Astrocyte (in vitro differentiated cells and primary cell): ENCODE data around the gene CALHM1. TPM values are rescaled to one million over a fixed set of nuclear protein-coding genes. Genes with fewer than 3 reads are reported as not detected.

Experiments
- DNase-seq: peaks from one replicate; pipeline ENCODE4 v3.0.0-alpha.2; 2010; ENCODE audit warnings: low read depth
- FAIRE-seq: peaks from 2 replicates; lab custom pipeline; 2011; peaks lifted over from hg19 to GRCh38; lab: Jason Lieb, UNC
- H2AFZ ChIP-seq: 2 replicates; pipeline ENCODE4 v1.6.0; 2012; ENCODE audit warnings: low read depth, low read length, inconsistent platforms
- H3K27ac ChIP-seq: 2 replicates; pipeline ENCODE4 v1.5.1; 2011; ENCODE audit warnings: low read depth, low read length, inconsistent platforms
- H3K27me3 ChIP-seq: 2 replicates; pipeline ENCODE4 v1.6.0; 2011; ENCODE audit warnings: low read length, inconsistent platforms; ENCODE audit not compliant: insufficient read depth
- H3K36me3 ChIP-seq: 2 replicates; pipeline ENCODE4 v1.5.1; 2011; ENCODE audit warnings: low read length, inconsistent platforms; ENCODE audit not compliant: insufficient read depth
- H3K4me1 ChIP-seq: 2 replicates; pipeline ENCODE4 v1.5.1; 2011; ENCODE audit warnings: low read length, inconsistent platforms; ENCODE audit not compliant: insufficient read depth
- H3K4me2 ChIP-seq: 2 replicates; pipeline ENCODE4 v1.6.0; 2012; ENCODE audit warnings: low read length, inconsistent platforms
- H3K4me3 ChIP-seq: 2 replicates; pipeline ENCODE4 v1.5.1; 2011; ENCODE audit warnings: low read depth, mild to moderate bottlenecking, low read length, inconsistent platforms; ENCODE audit not compliant: insufficient read depth
- H3K79me2 ChIP-seq: 2 replicates; pipeline ENCODE4 v1.6.0; 2012; ENCODE audit warnings: mild to moderate bottlenecking, low read length, inconsistent platforms; ENCODE audit not compliant: insufficient read depth
- H3K9ac ChIP-seq: 2 replicates; pipeline ENCODE4 v1.6.0; 2012; ENCODE audit warnings: mild to moderate bottlenecking, low read length, inconsistent platforms
- H3K9me3 ChIP-seq: 2 replicates; pipeline ENCODE4 v1.5.1; 2012; ENCODE audit warnings: low read depth, mild to moderate bottlenecking, low read length, inconsistent platforms; ENCODE audit not compliant: insufficient read depth
- H4K20me1 ChIP-seq: 2 replicates; pipeline ENCODE4 v1.6.0; 2012; ENCODE audit warnings: low read length, inconsistent platforms; ENCODE audit not compliant: insufficient read depth
- H3K27ac Mint-ChIP-seq: one replicate; pipeline ENCODE4 v1.8.0; 2021; ENCODE audit warnings: mild to moderate bottlenecking, mixed read lengths; ENCODE audit not compliant: unreplicated experiment
- H3K27me3 Mint-ChIP-seq: one replicate; pipeline ENCODE4 v1.8.0; 2021; ENCODE audit warnings: low read depth, mixed read lengths; ENCODE audit not compliant: unreplicated experiment
- H3K36me3 Mint-ChIP-seq: one replicate; pipeline ENCODE4 v1.8.0; 2021; ENCODE audit warnings: low read depth, mixed read lengths; ENCODE audit not compliant: unreplicated experiment
- H3K4me1 Mint-ChIP-seq: one replicate; pipeline ENCODE4 v1.8.0; 2021; ENCODE audit warnings: low read depth, mixed read lengths; ENCODE audit not compliant: unreplicated experiment
- H3K4me3 Mint-ChIP-seq: one replicate; pipeline ENCODE4 v1.8.0; 2021; ENCODE audit warnings: mild to moderate bottlenecking, moderate library complexity, mixed read lengths; ENCODE audit not compliant: unreplicated experiment
- H3K9me3 Mint-ChIP-seq: one replicate; pipeline ENCODE4 v1.8.0; 2021; ENCODE audit warnings: mild to moderate bottlenecking, mixed read lengths; ENCODE audit not compliant: unreplicated experiment
- EZH2 ChIP-seq: IDR thresholded peaks from 2 replicates; pipeline ENCODE4 v1.6.1; 2012; ENCODE audit warnings: mild to moderate bottlenecking, low read length, inconsistent platforms; ENCODE audit not compliant: insufficient read depth
- total RNA-seq: library from RNA; stranded (reverse); gene quantifications from 2 replicates; pipeline ENCODE4 v1.2.1, GENCODE V29; 2021
- TF ChIP-seq, protein P1 (sequence below): IDR thresholded peaks from 2 replicates; pipeline ENCODE4 v1.5.1; 2011; ENCODE audit warnings: low read depth, mild to moderate bottlenecking, inconsistent platforms, low read length, moderate library complexity; ENCODE audit not compliant: insufficient read depth

The CALHM1 gene
- total RNA-seq, 1 donor from 2014 or later, result not detected

GRCh38 chr10:103480521-103480920, 21.8 kb upstream of the CALHM1 start:
- Mint-ChIP-seq H3K36me3 (no peaks in the 10 kb centered on the region), H3K27me3 (peaks cover 9% of the 10 kb centered on the region), H3K9me3 (no peaks in the 10 kb centered on the region), H3K27ac (no peak overlapping the region), H3K4me1 (peaks cover 1% of the 10 kb centered on the region), H3K4me3 (no peak overlapping the region)
- no peaks in the 10 kb centered on the region for H3K36me3 ChIP-seq
- TF ChIP-seq, protein P1, sequence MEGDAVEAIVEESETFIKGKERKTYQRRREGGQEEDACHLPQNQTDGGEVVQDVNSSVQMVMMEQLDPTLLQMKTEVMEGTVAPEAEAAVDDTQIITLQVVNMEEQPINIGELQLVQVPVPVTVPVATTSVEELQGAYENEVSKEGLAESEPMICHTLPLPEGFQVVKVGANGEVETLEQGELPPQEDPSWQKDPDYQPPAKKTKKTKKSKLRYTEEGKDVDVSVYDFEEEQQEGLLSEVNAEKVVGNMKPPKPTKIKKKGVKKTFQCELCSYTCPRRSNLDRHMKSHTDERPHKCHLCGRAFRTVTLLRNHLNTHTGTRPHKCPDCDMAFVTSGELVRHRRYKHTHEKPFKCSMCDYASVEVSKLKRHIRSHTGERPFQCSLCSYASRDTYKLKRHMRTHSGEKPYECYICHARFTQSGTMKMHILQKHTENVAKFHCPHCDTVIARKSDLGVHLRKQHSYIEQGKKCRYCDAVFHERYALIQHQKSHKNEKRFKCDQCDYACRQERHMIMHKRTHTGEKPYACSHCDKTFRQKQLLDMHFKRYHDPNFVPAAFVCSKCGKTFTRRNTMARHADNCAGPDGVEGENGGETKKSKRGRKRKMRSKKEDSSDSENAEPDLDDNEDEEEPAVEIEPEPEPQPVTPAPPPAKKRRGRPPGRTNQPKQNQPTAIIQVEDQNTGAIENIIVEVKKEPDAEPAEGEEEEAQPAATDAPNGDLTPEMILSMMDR, result no peak
- no peak for TF ChIP-seq EZH2
- FAIRE-seq, result no peak
- peaks cover 22% of the 10 kb centered on the region for H3K27me3 ChIP-seq
- no peak overlapping the region for H3K4me3 ChIP-seq
- H4K20me1 ChIP-seq, result no peaks in the 10 kb centered on the region
- H3K27ac ChIP-seq, result no peak overlapping the region
- H3K9me3 ChIP-seq, result no peaks in the 10 kb centered on the region
- H3K4me1 ChIP-seq, result no peaks in the 10 kb centered on the region
- no peak overlapping the region for H3K9ac ChIP-seq
- no peak overlapping the region for H2AFZ ChIP-seq
- no peak for DNase-seq
- H3K4me2 ChIP-seq, result no peak overlapping the region
- no peaks in the 10 kb centered on the region for H3K79me2 ChIP-seq

- peaks cover 9% of the 10 kb centered on the region for H3K27me3 Mint-ChIP-seq
- H2AFZ ChIP-seq, result no peak within 1 kb of the TSS
- no peak within 1 kb of the TSS for H3K27ac Mint-ChIP-seq
- DNase-seq (no peak), FAIRE-seq (no peak)
- TF ChIP-seq, protein P1, result no peak
- no peak for TF ChIP-seq EZH2
- H3K4me1 ChIP-seq, result no peaks in the 10 kb centered on the region
- H3K9me3 ChIP-seq, result no peaks in the 10 kb centered on the region
- no peaks in the 10 kb centered on the region for H3K36me3 Mint-ChIP-seq
- H3K4me3 Mint-ChIP-seq, result no peak within 1 kb of the TSS
- peaks cover 1% of the 10 kb centered on the region for H3K4me1 Mint-ChIP-seq
- H3K4me3 ChIP-seq, result no peak within 1 kb of the TSS
- no peaks in the 10 kb centered on the region for H4K20me1 ChIP-seq
- H3K27me3 ChIP-seq, result peaks cover 23% of the 10 kb centered on the region
- no peaks in the 10 kb centered on the region for H3K36me3 ChIP-seq
- H3K4me2 ChIP-seq, result no peak within 1 kb of the TSS
- H3K9ac ChIP-seq, result no peak within 1 kb of the TSS
- H3K9me3 Mint-ChIP-seq, result no peaks in the 10 kb centered on the region
- H3K27ac ChIP-seq, result no peak within 1 kb of the TSS
- no peaks in the 10 kb centered on the region for H3K79me2 ChIP-seq
Observed at GRCh38 chr10:103479135-103479534, 20.4 kb upstream of the CALHM1 start, which contains the start of gene CALHM3. Gene CALHM3, minus strand, starts transcription at chr10:103479240. Its CDS starts 208 bp downstream, at chr10:103479032.

- Histone ChIP-seq H3K27me3 (peaks cover 23% of the 10 kb centered on the region), H3K4me1 (no peaks in the 10 kb centered on the region), H3K9ac (no peak overlapping the region), H3K27ac (no peak overlapping the region), H2AFZ (no peak overlapping the region), H3K36me3 (no peaks in the 10 kb centered on the region), H4K20me1 (no peaks in the 10 kb centered on the region), H3K79me2 (no peaks in the 10 kb centered on the region), H3K4me2 (no peak overlapping the region), H3K9me3 (no peaks in the 10 kb centered on the region), H3K4me3 (no peak overlapping the region)
- Mint-ChIP-seq H3K4me3 (no peak overlapping the region), H3K36me3 (no peaks in the 10 kb centered on the region), H3K4me1 (peaks cover 1% of the 10 kb centered on the region), H3K27me3 (peaks cover 9% of the 10 kb centered on the region), H3K9me3 (no peaks in the 10 kb centered on the region), H3K27ac (no peak overlapping the region)
- no peak for FAIRE-seq
- DNase-seq, result no peak
- TF ChIP-seq, protein P1, result no peak
- TF ChIP-seq EZH2, result no peak
Observed at GRCh38 chr10:103478671-103479070, 20.0 kb upstream of the CALHM1 start.
